ENCODE measurements around the gene CT47C1.

Gene CT47C1

GRCh38 chrX:119087121-119087520, 14.3 kb downstream of the CT47C1 start:
- TF ChIP-seq POLR2AphosphoS5 (IDR thresholded peaks at IDR 0.05; ENCODE audit: low read depth), result no peak
- TF ChIP-seq SPI1 (IDR thresholded peaks at IDR 0.05; ENCODE audit: borderline replicate concordance, low read depth), result no peak
- no peak for TF ChIP-seq CTCF (IDR thresholded peaks at IDR 0.05; ENCODE audit: insufficient read depth, low read length)
- TF ChIP-seq, protein P1, sequence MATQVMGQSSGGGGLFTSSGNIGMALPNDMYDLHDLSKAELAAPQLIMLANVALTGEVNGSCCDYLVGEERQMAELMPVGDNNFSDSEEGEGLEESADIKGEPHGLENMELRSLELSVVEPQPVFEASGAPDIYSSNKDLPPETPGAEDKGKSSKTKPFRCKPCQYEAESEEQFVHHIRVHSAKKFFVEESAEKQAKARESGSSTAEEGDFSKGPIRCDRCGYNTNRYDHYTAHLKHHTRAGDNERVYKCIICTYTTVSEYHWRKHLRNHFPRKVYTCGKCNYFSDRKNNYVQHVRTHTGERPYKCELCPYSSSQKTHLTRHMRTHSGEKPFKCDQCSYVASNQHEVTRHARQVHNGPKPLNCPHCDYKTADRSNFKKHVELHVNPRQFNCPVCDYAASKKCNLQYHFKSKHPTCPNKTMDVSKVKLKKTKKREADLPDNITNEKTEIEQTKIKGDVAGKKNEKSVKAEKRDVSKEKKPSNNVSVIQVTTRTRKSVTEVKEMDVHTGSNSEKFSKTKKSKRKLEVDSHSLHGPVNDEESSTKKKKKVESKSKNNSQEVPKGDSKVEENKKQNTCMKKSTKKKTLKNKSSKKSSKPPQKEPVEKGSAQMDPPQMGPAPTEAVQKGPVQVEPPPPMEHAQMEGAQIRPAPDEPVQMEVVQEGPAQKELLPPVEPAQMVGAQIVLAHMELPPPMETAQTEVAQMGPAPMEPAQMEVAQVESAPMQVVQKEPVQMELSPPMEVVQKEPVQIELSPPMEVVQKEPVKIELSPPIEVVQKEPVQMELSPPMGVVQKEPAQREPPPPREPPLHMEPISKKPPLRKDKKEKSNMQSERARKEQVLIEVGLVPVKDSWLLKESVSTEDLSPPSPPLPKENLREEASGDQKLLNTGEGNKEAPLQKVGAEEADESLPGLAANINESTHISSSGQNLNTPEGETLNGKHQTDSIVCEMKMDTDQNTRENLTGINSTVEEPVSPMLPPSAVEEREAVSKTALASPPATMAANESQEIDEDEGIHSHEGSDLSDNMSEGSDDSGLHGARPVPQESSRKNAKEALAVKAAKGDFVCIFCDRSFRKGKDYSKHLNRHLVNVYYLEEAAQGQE (IDR thresholded peaks at IDR 0.05; ENCODE audit: insufficient replicate concordance, low read depth), result no peak
- no peak for TF ChIP-seq GABPA (IDR thresholded peaks at IDR 0.05; ENCODE audit: low read depth)
- H3K4me3 ChIP-seq (replicated peaks; ENCODE audit: insufficient read depth, low read length), result no peak overlapping the region
- no peak for DNase-seq (ENCODE audit: low read depth in 1 of 2, low spot score in 1 of 2)
- H3K27ac ChIP-seq (replicated peaks), result no peak overlapping the region
- H3K27me3 ChIP-seq (ENCODE audit: insufficient read depth, poor library complexity, severe bottlenecking), result peaks cover 6% of the 10 kb centered on the region

GRCh38 chrX:119089619-119090018, 16.8 kb downstream of the CT47C1 start:
- H3K27ac ChIP-seq (replicated peaks), result no peak overlapping the region
- H3K27me3 ChIP-seq (ENCODE audit: insufficient read depth, poor library complexity, severe bottlenecking), result peaks cover 2% of the 10 kb centered on the region
- DNase-seq (ENCODE audit: low read depth in 1 of 2, low spot score in 1 of 2), result no peak
- TF ChIP-seq, protein P1 (IDR thresholded peaks at IDR 0.05; ENCODE audit: insufficient replicate concordance, low read depth), result no peak
- TF ChIP-seq GABPA (IDR thresholded peaks at IDR 0.05; ENCODE audit: low read depth) (no peak), POLR2AphosphoS5 (IDR thresholded peaks at IDR 0.05; ENCODE audit: low read depth) (no peak), CTCF (IDR thresholded peaks at IDR 0.05; ENCODE audit: insufficient read depth, low read length) (no peak), SPI1 (IDR thresholded peaks at IDR 0.05; ENCODE audit: borderline replicate concordance, low read depth) (no peak)
- H3K4me3 ChIP-seq (replicated peaks; ENCODE audit: insufficient read depth, low read length), result no peak overlapping the region

DNA sequence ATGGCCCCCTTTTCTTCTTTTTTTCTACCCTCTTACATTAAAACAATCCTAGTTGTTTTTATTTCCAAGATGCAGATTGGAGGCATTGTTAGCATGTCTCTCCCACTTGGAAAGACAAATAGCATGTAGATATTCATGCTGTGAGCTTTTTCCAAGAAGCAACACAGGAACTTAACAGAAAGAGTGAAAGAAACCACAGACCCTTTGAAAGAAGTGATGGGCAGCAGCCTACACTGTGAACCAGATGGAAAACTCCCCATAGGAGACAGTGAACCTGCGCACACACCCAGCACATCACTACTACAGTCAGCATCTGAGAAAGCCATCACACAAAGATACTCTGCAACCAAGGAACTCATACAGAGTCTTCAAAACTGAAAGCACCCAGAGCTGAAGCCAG, 17.8 kb downstream of the CT47C1 start:
- Histone ChIP-seq H3K27me3 (ENCODE audit: insufficient read depth, poor library complexity, severe bottlenecking) (peaks cover 2% of the 10 kb centered on the region), H3K4me3 (replicated peaks; ENCODE audit: insufficient read depth, low read length) (no peak overlapping the region), H3K27ac (replicated peaks) (no peak overlapping the region)
- no peak for DNase-seq (ENCODE audit: low read depth in 1 of 2, low spot score in 1 of 2)
- TF ChIP-seq SPI1 (IDR thresholded peaks at IDR 0.05; ENCODE audit: borderline replicate concordance, low read depth) (no peak), POLR2AphosphoS5 (IDR thresholded peaks at IDR 0.05; ENCODE audit: low read depth) (no peak), GABPA (IDR thresholded peaks at IDR 0.05; ENCODE audit: low read depth) (no peak), CTCF (IDR thresholded peaks at IDR 0.05; ENCODE audit: insufficient read depth, low read length) (no peak)
- TF ChIP-seq, protein P1 (IDR thresholded peaks at IDR 0.05; ENCODE audit: insufficient replicate concordance, low read depth), result no peak

Measured in HL-60 (cell line).